ENCODE data around the gene ABL1.

DNA sequence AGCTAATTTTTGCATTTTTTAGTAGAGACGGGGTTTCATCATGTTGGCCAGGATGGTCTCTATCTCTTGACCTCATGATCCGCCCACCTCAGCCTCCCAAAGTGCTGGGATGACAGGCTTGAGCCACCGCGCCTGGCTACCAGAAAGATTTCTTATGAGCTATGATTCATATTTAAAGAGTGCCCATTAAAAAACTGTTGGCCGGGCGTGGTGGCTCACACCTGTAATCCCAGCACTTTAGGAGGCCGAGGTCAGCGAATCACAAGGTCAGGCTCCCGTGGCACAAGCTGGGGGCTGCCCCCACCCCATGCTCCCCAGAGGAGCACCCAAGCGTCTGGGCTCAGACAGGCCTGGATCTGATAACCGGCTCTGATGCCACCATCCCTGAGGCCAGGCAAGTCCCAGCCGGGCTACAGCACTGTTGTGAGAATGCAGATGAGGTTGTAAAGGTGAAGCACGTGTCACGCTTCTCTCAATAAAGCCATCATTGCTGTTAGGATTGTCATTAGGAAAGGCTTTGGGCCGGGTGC lies 47.7 kb downstream of the ABL1 start:
- TF ChIP-seq POLR2AphosphoS5 (IDR thresholded peaks at IDR 0.05) = peak in 1 of 4 donors; percentile 20
- TF ChIP-seq, protein P1, sequence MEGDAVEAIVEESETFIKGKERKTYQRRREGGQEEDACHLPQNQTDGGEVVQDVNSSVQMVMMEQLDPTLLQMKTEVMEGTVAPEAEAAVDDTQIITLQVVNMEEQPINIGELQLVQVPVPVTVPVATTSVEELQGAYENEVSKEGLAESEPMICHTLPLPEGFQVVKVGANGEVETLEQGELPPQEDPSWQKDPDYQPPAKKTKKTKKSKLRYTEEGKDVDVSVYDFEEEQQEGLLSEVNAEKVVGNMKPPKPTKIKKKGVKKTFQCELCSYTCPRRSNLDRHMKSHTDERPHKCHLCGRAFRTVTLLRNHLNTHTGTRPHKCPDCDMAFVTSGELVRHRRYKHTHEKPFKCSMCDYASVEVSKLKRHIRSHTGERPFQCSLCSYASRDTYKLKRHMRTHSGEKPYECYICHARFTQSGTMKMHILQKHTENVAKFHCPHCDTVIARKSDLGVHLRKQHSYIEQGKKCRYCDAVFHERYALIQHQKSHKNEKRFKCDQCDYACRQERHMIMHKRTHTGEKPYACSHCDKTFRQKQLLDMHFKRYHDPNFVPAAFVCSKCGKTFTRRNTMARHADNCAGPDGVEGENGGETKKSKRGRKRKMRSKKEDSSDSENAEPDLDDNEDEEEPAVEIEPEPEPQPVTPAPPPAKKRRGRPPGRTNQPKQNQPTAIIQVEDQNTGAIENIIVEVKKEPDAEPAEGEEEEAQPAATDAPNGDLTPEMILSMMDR (IDR thresholded peaks at IDR 0.05) = no peak
- no peak for TF ChIP-seq EP300 (IDR thresholded peaks at IDR 0.05)
- no peak for TF ChIP-seq POLR2A (IDR thresholded peaks at IDR 0.05)

All from sigmoid colon (tissue), 4 donors.